K562 (cell line): ENCODE data around the gene SHTN1. TPM values are rescaled to one million over a fixed set of nuclear protein-coding genes. Genes with fewer than 3 reads are reported as not detected.

ENCODE experiments used
- CREB3 ChIP-seq: fragments of 450-650 bp; conservative IDR thresholded peaks from 2 replicates; pipeline ENCODE4 v1.6.1; 2016; ENCODE audit warnings: missing genetic modification characterization, low read depth, mild to moderate bottlenecking, missing compliant biosample characterization, moderate library complexity
- PHF20 ChIP-seq: fragments of 450-650 bp; IDR thresholded peaks from 2 replicates; pipeline ENCODE4 v1.6.1; 2018; ENCODE audit not compliant: partially characterized antibody
- RHOXF2B ChIP-seq: fragments of 250-450 bp; sonication (Bioruptor Pico); conservative IDR thresholded peaks from 2 replicates; pipeline ENCODE4 v1.5.1; 2021
- polyA plus RNA-seq, 8 experiments: library from polyadenylated mRNA; depleted of rRNA in 4 of 8; stranded (reverse) in 5 of 8; unstranded in 3 of 8; fragments of >200 nt; fragmentation: Nextera tagmentation in 2 of 8; fragmentation: Illumina TruSeq in 1 of 8; extraction: Ambion mirVana in 2 of 8; extraction: Trizol in 1 of 8; gene quantifications; 2 replicates each; pipeline versions ENCODE4 v1.2.1 to v1.2.3, GENCODE V29; 2011 to 2014; ENCODE audit warnings: inconsistent platforms in 1 of 8, missing spikeins in 1 of 8
- total RNA-seq, 7 experiments: library from RNA; depleted of rRNA in 6 of 7; stranded (reverse); fragments of >200 nt in 6 of 7; fragmentation: Illumina TruSeq in 2 of 7; extraction: Trizol in 2 of 7; gene quantifications; 2 replicates each; pipeline versions ENCODE4 v1.2.1 to v1.2.3, GENCODE V29; 2011 to 2021; ENCODE audit warnings: low replicate concordance in 1 of 7
- TF ChIP-seq, protein P1 (sequence below): fragments of 250-450 bp; sonication (Bioruptor Pico); IDR thresholded peaks from 2 replicates; pipeline ENCODE4 v1.5.0; 2021; ENCODE audit warnings: mild to moderate bottlenecking, moderate library complexity
- TF ChIP-seq, protein P2 (sequence below): sonication (generic); formaldehyde crosslinking; IDR thresholded peaks from 2 replicates; pipeline ENCODE4 v1.4.0; 2020; ENCODE audit warnings: mild to moderate bottlenecking, missing genetic modification reagents

SHTN1 gene
- total and polyA plus RNA-seq, 9 of the 15 experiments (the other 6 are each of a cell fraction or from before 2014, with no cell fraction given): 5.4 to 21.3 (median 13.3) TPM

- TF ChIP-seq RHOXF2B (CRISPR knock-in tag) (no peak), PHF20 (no peak), CREB3 (tag) (no peak)
- TF ChIP-seq, protein P1, sequence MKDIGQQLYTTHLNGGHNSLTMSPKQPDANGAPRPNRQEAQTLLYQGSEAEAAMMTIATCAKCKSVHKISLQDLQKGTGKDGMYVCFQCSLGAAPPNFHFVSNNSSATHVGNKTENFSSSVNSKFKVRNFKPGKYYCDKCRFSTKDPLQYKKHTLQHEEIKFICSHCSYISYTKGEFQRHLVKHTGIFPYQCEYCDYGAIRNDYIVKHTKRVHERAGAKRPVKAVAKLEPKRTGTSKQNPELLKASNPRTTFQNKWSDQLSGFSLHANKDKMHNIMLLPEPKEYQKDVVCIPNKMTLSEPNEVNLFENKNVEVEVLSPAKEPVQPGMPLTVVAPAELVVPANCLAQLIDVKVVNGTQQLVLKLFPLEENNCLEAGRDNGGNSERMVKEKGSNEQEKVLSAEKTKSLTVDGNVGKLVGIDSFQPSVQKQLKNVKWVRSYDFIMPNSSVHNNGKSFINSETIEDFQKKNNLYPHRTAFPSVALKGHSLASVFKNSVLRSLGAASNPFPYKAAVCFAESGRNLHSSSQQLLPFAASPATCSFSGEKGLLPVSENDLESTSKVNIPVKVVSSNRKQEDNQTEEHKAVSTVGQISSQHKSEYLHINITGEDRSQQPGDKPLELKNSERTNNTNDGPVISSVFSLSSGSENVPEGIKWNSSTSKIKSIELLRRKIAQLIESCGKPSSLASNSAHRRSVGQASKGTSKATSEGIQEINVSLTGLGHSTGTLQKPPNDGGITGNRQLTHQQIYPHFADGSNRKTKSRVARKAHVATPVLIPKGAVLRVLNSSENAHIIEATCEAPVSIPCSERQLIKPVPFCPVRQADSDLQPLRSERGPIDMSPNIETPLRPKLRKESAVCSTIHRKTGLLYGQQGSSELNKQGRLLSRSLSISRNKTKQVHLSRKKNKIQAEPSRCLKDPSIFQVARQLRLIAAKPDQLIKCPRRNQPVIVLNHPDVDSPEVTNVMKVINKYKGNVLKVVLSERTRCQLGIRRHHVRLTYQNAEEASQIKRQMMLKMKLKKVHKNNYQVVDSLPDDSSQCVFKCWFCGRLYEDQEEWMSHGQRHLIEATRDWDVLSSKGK (CRISPR knock-in tag): no peak
- TF ChIP-seq, protein P2, sequence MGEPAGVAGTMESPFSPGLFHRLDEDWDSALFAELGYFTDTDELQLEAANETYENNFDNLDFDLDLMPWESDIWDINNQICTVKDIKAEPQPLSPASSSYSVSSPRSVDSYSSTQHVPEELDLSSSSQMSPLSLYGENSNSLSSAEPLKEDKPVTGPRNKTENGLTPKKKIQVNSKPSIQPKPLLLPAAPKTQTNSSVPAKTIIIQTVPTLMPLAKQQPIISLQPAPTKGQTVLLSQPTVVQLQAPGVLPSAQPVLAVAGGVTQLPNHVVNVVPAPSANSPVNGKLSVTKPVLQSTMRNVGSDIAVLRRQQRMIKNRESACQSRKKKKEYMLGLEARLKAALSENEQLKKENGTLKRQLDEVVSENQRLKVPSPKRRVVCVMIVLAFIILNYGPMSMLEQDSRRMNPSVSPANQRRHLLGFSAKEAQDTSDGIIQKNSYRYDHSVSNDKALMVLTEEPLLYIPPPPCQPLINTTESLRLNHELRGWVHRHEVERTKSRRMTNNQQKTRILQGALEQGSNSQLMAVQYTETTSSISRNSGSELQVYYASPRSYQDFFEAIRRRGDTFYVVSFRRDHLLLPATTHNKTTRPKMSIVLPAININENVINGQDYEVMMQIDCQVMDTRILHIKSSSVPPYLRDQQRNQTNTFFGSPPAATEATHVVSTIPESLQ: no peak
These were observed 79.9 kb downstream of the SHTN1 start (continued) for GRCh38 chr10:116925056-116925455.
